HG02884 (cell line): ENCODE results near the gene ATP6V0B.

Source experiments
- ATAC-seq: cut with Tn5 transposase; IDR thresholded peaks from one replicate; pipeline ENCODE4 v1.9.1; 2021; ENCODE audit warnings: mild to moderate bottlenecking, moderate library complexity; ENCODE audit not compliant: unreplicated experiment

ATP6V0B gene

GRCh38 chr1:43982808-43983207, 8.0 kb downstream of the ATP6V0B start:
- ATAC-seq = no peak

GRCh38 chr1:43983253-43983899, 8.6 kb downstream of the ATP6V0B start:
- no peak for ATAC-seq

GRCh38 chr1:43984855-43985254, 10.1 kb downstream of the ATP6V0B start:
- no peak for ATAC-seq

GRCh38 chr1:43985984-43986595, 11.3 kb downstream of the ATP6V0B start:
- no peak for ATAC-seq

- no peak for ATAC-seq
Measured at GRCh38 chr1:43986712-43987111, 12.0 kb downstream of the ATP6V0B start.

GRCh38 chr1:43987159-43987902, 12.6 kb downstream of the ATP6V0B start:
- ATAC-seq = no peak

- ATAC-seq = no peak
Measured at GRCh38 chr1:43990271-43991199, 15.8 kb downstream of the ATP6V0B start.

GRCh38 chr1:43991200-43991475, 16.4 kb downstream of the ATP6V0B start:
- no peak for ATAC-seq

- peak; percentile 70 for ATAC-seq
Measured at GRCh38 chr1:43991476-43992231, 16.9 kb downstream of the ATP6V0B start, which contains the start of gene CCDC24. TSS of gene CCDC24 (plus strand) at chr1:43991599. CDS start at chr1:43991879, 280 bp downstream.

GRCh38 chr1:43992232-43992995, 17.7 kb downstream of the ATP6V0B start:
- ATAC-seq = no peak

- ATAC-seq = no peak
Measured at GRCh38 chr1:43993206-43993914, 18.6 kb downstream of the ATP6V0B start.

- ATAC-seq = no peak
Measured at GRCh38 chr1:43994071-43994470, 19.3 kb downstream of the ATP6V0B start.

- ATAC-seq = no peak
Measured at GRCh38 chr1:43994794-43995790, 20.3 kb downstream of the ATP6V0B start.

GRCh38 chr1:43995984-43996732, 21.4 kb downstream of the ATP6V0B start:
- no peak for ATAC-seq

- no peak for ATAC-seq
Measured at GRCh38 chr1:43996733-43997115, 22.0 kb downstream of the ATP6V0B start.

GRCh38 chr1:43997295-43997999, 22.7 kb downstream of the ATP6V0B start:
- ATAC-seq = no peak

- no peak for ATAC-seq
Measured at GRCh38 chr1:43998000-43998378, 23.2 kb downstream of the ATP6V0B start.
